Epidermal melanocyte (primary cell): ENCODE data around the gene ALG1.
"Not testable (repeated sequence)": the region's sequence is repeated elsewhere in the genome, so short reads cannot be mapped to it uniquely, and the experiment has no call there.

Experiments used
- DNase-seq: peaks from one replicate; pipeline ENCODE4 v3.0.0; 2011; ENCODE audit warnings: low spot score; ENCODE audit not compliant: insufficient read length

The ALG1 gene

DNA sequence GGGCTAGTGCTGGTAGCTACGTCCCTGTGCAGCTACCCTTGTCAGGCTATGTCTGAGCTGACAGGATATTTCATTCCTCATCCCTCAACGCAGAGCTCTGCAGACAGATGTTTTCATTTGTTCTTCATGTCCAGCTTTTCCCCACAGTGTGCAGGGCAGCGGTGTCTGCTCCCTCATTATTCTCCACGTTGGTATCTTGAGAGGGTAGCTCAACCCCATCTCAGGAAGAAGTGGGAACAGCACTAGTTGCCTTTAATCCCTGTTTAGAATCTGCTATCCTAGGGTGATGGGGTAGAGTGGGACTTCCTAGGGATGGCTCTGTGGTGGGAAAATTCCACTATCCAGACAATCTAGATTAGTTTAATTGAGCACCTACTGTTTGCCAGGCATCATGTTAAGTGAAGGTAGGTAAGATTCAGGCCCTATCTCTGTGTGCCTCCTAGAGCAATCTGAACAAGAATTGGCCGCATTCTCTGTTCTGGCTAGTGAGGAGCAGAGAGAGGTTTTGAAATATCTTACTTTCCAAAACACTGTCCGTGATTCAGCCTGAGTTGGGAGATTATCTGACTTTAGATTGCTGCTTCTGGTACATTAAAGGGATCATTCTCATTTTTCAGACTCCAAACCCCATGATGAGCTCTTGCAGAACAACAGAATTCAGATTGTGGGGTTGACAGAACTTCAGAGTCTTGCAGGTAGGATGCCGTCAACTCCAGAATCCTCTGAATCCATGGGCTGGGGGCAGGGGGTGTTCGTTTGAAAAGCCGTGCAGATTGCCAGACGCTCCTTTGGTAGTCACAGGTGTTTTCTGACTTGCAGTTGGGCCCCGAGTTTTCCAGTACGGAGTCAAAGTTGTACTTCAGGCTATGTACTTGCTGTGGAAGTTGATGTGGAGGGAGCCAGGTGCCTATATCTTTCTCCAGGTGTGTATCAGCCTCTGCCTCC lies 963 bp downstream of the ALG1 start:
- DNase-seq = no peak

DNA sequence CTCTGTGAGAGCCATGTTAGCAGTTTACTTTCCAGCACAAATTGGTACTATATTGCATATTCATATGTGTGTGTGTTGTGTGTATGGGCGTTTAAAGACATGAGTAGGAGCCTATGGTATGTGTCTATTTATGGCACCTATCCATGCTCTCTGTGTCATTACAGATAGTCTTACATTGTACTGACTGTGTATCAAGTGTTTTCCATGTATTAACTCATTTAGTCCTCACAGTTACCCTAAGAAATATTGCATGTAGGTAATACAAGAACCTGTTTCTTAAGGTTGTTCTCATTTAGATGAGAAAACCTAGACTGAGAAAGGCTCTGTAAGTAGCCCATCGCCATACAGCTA lies 1.6 kb downstream of the ALG1 start:
- DNase-seq = no peak

DNA sequence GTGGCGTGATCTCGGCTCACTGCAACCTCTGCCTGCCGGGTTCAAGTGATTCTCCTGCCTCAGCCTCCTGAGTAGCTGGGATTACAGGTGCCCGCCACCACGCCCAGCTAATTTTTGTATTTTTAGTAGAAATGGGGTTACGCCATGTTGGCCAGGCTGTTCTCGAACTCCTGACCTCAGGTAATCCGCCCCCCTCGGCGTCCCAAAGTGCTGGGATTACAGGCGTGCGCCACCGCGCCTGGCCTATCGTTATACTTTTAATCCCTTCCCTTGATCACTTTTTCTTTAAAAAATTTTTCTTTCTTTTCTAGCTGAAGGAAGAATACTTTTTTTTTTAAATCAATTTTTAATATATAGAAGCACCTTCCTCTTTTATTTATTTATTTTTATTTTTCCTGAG lies 2.1 kb downstream of the ALG1 start:
- not testable (repeated sequence) for DNase-seq

DNA sequence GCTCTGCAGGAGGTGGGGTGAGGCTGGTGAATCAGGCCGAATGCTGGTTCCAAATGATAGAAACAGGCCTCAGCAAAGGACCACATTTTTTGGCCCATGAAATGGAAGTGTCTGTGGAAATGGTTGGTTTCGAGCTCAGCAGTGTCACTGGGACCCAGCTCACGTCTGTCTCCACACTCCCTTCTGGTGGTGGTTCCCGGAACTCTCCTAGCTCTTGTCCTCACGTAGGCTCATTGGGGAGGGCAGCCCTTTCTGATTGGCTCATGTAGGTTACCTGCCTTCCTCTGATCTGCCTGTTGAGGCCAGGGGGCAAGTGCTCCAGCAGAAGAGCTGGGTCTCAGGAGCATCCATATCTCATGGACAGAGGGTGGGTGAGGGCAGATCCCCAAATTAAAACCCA lies 4.0 kb downstream of the ALG1 start:
- no peak for DNase-seq

DNA sequence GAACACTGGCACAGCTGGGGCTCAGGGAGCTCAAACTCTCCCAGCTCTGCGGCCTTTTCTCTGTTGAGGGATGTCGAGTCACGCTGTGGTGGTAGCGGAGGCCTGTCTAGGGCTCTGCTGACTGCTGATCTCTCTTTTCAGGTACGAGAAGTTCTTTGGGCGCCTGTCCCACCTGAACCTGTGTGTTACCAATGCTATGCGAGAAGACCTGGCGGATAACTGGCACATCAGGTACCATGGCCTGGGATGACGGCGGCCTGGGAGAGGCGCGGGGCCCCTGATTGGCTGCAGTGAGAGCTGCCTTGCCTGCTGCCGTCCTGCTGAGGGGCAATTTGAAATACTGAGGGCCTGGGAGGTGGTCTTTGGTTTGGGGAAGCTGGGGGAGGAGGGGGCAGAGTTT lies 5.7 kb downstream of the ALG1 start:
- no peak for DNase-seq

DNA sequence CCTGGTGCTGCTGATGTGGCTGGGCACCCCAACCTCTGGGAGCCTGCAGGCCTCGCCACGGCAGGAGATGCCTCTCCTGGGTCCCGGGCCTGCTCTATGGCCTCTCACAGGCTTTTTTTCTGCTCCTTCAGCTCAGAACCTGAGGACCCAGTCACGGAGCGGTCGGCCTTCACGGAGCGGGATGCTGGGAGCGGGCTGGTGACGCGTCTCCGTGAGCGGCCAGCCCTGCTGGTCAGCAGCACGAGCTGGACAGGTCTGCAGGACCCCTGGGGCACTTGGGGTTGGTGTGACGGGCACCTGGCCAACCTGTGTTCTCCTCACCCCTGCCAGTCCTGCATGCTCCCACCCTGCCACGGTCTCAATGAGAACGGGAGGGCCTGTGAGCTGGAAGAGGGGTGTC lies 7.0 kb downstream of the ALG1 start:
- DNase-seq = no peak

DNA sequence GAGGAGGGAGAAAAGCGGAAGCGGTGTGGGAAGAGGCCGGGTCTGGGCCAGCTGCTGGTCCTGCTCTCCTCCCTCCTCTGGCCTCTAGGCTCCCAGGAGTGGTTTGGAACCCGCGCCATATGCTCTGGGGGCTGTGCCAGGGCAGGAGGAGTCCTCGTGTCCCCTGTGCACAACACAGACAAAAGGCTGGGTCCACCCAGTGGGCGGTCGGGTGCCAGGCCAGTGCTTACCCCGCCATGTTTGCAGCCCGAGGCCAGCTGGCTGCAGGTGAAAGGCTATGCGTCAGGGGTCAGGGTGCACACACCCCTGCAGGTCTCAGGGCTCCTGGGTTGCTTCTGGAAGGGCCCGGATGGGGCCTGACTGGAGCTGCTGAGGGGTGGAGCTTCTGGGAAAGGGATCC lies 8.8 kb downstream of the ALG1 start:
- not testable (repeated sequence) for DNase-seq

DNA sequence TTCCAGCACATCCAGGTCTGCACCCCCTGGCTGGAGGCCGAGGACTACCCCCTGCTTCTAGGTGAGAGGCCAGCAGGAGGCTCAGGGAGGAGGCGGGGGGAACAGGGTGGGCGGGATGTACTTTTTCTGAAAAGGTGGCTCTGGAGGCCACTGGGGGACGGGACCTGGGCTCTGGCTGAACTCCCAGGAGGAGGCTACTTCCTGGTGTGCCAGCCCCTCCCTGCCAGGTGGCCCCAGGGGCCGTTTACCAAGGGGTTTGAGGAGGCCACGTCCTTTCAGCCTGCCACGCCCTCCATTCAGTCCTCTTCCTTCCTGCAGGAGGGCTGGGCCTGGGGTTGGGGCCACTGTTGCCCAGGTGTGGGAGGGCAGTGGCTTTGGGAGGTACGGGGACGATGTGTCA lies 9.4 kb downstream of the ALG1 start:
- not testable (repeated sequence) for DNase-seq

DNA sequence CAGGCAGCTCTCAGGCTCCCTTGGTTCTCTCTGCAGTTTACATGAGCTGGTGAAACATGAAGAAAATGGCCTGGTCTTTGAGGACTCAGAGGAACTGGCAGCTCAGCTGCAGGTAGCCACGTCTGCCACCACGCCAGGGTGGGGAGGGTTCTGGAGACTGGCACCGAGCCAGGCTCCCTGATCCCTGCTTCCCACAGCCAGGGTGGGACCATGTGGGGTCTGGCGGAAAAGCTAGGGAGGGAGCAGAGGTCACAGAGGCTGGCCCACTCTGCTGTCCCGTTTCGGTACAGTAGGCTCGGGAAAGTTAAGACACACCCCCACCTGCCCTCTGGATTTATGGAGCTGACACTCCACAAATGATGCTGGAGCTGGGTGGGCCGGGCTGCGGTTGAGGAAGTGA lies 12.0 kb downstream of the ALG1 start:
- DNase-seq = not testable (repeated sequence)

DNA sequence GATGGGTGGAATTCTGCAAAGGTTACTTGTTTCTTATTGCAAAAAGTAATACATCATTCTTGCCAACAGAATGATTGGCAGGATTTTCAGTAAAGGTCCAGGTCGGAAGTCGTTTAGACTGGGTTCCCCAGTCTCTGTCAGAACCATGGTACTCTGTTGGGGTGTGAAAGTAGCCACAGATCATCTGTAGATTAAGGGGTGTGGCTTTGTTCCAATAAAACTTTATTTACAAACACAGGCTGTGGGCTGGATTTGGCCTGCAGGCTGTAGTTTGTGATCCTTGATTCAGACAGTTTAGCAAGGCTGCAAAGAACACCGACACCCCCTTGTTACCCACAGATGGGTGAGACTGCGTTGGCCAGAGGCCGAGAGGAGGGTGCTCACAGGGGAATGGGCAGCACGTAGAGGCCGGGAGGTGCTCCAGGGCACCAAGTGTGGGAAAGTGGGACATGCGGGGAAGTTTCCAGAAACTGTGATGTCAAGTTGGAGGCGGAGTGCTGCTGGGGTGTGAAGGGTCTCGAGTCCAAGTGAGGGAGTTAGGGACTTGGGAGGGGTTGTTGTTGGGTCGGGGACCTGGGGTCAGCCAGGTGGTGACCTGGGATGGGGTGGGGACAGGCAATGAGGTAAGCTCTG lies 12.6 kb downstream of the ALG1 start:
- DNase-seq = not testable (repeated sequence)

DNA sequence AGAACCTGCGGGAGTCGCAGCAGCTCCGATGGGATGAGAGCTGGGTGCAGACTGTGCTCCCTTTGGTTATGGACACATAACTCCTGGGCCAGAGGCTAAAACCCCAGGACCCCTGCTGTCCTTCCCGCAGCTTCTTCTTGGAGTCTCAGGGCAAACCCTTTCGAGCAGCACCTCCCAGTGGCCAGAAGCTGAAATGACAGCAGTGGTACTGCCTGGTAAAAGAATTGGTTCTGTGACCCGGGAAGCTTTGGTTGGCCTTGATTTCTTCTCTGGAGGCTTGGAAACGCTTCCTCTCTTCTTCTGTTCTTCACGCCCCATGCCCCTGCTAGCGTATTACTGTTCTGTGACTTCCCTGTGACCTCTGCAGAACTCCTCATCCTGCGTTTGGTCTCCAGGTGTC lies 13.2 kb downstream of the ALG1 start:
- peak; percentile 33 for DNase-seq

DNA sequence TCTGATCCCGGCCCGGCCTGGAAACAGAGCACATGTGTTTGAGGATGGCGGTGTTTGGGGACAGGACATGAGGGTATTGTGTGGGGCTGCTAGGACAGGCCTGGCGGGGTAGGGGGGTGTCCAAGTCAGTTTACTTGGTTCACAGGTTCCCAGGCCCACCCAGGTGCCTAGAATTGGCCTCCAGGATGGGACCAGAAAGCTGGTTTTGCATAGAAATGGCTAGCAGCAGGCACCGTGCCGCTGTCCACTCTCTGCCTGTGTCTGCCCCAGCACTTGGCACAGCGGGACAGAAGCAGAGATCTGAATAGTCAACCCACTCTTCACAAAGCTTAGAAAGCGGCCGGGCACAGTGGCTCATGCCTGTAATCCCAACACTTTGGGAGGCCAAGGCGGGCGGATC lies 14.1 kb downstream of the ALG1 start:
- DNase-seq = not testable (repeated sequence)

DNA sequence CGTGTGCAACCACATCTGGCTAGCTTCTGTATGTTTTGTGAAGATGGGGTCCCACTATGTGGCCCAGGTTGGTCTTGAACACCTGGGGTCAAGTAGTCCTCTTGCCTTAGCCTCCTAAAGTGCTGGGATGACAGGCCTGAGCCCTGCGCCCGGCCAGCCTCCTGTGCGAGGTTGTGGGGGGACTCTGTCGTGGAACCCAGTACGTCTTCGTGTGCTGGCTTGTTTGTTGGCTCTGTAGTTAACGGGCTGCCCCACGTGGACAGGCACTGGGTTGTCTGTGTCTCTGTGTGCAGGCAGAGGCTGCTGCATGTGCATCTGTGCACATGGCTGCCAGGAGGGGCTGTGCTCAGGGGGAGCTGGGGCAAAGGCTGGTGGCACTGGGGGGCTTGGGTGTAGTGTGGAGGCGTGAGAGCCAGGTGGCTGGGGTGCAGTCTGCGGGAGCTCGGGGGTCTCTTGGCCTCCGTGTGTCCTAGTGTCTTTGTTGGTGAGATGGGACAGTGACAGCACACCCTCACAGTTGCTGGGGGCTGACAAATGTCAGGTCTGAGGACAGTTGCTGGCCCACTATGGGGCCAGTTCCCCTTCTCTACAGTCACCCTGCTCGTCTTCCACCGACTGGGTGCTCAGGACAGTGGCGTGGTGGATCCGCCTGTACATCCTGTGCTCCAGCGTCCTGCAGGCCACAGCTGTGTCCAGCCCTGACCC lies 16.6 kb downstream of the ALG1 start:
- not testable (repeated sequence) for DNase-seq

DNA sequence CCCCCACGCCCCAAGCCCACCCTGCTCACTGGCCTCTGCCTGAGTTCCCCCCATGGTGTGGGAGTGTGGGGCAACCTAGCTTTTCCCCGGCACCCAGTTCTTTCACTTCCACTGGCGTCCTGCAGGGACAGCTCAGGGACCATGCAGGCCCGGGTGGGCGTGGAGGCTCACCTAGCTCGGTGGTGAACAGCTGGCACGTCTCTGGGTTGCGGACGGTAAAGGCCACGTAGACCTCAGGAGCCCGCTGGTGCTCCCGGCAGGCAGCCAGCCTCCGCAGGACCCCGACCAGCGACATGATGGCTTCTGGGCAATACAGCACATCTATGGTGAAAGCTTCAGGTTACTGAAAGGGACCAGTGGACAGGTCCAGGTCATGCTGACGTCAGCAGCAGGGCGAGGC lies 17.3 kb downstream of the ALG1 start:
- not testable (repeated sequence) for DNase-seq

DNA sequence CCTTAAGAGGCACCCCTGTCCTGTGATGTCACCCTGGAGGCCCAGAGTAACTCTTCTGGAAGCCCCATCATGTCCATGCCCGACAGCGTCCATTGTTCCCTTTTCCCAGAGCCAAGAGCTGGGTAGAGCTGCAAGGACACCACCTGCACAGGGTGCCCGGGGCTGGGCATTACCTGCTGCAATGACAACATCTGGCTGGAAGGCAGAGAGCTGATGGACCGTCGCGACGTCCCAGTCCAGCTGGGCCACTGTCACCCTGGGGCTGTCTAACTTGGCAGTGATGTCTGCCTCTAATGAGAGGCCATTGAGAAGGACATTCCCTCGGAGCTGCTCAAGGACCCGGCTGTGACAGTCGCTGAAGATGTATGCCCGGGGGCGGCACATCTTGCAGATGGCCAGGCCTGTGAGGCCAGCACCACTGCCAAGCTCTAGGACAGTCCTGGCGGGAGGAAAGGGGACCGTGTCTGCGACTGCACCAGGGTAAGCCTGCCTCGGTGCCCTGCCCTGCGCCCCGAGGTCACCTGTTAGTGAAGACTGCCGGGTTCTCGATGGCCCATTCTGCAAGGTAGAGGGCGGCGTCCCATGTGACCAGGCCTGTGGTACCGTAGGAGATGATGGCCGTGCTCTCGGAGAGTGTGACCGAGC lies 18.4 kb downstream of the ALG1 start:
- DNase-seq = not testable (repeated sequence)

DNA sequence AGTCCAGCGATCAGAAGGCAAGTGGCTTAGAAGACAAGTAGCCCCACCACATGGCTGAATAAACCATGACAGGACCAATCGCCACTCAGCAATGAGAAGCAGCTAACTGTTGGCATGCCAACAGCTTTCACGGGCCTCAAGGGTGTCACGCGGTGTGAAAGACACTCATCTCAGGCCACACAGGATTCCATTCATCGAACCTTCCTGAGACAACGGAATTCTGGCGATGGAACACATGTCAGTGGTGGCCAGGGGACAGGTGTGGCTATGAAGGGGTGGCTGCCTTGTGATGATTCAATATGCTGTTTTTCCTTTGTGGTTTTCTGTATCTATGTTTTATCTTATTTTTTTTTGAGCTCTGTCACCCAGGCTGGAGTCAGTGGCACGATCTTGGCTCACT lies 18.9 kb downstream of the ALG1 start:
- not testable (repeated sequence) for DNase-seq

DNA sequence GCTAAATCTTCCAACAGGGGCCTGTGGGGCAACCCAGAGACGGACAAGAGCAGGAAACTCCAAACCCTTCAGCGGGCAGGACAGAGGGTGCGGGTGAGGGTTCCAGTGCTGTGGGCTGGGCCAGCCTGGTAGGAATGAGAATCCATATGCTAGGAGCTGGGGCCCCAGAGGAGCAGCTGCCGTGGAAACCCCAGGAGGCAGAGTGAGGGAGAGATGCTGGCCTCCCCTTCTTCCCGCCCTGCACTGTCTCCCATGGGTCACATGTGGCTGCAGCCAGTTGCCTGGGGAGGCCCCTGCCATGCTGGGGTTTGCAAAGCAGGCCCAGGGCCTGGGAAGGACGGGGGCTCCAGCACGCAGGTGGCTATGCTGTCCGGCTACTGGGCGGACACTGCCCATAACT lies 21.4 kb downstream of the ALG1 start:
- not testable (repeated sequence) for DNase-seq

DNA sequence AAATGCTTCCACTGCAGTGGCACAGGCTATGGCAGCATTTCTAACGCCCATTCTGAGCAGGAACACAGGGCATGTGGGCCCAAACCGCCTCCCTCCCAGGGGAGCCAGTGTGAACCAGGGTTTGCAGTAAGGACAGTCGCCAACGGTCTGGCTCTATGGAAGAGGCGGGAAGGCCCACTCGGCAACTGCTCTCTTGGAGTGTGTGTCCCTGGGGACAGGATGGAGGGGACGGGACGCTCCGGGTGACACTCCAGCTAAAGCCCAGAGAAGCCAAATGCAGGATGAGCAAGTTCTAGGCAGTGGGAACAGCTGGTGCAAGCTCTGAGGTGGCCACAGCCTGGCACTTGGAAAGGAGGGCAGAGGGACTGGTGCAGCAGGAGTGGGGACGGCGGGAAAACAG lies 22.1 kb downstream of the ALG1 start:
- DNase-seq = not testable (repeated sequence)

DNA sequence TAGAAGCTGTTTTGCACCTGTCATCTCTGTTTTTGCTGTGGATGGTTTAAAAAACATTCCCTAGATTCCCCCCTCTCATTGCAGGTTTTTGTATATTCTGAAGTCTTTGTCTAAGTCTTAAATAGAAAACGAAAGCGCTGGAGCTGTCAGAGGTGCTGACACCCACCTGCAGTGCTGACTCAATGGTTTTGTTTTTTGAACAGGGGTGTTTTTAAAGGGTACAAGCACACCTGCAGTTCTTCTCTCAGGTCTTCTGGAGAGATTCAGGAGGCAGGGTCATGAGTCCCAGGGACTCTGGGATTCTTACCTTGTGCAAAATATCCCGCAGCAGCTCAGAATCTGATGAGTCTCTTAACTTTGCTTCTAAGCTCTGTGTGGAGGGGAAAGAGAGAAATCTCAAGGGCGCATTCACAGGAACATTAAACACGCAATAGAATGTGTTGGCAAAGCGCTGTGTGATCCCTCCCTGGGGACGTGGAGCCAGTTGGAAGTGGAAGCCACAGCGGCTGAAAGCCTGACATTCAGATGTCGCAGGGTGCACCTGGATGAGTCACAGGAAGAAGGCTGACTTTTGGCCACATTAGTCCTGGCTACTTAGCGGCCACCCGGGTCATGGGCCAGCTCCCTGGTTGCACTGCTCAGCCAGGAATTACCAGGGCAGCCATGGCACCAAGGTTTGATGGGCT lies 23.6 kb downstream of the ALG1 start:
- not testable (repeated sequence) for DNase-seq

DNA sequence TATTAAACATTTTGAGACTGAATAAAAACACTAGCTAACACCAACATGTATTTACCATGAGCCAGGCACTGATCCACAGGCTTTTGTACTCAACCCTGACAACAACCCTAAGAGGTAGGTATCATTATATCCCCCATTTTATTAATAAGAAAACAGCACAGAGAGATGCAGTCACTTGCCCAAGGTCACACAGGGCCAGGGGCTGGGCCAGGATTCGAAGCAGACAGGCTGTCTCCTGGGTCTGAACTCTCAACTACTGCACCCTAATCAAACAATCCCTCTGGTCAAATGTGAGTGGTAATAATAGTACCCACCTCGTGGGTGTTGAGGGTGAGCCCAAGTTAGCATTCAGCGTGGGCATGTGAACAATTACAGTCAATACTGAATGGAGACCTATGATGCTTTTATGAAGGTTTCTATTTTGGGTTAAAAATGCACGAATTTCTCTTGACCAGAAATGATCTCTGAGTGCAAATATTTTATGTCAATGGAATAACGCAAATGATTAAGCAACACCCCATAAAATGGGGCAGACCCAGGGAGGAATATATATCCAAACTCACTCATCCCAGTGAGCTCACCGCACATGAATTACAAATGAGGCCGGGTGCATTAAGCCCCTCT lies 24.9 kb downstream of the ALG1 start:
- DNase-seq = not testable (repeated sequence)

DNA sequence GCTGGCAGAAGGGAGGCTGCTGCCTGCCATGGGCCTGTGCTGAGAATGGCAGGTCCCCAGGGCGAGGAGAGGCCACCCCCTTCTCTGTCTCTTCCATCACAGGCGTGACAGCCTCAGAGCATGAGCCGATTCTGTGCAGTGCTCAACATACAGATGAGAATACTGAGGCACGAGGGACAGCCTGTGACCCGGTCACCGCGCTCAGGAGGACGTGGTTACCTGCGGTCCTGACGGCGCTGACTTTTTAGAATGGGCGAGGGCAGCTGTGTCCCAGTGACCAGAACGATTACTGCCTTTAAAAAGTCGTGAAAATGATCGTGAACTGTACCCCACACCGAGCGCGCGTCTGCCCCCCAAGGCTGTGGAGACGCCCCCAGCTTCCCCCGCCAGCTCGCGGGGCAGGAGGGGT lies 25.4 kb downstream of the ALG1 start:
- not testable (repeated sequence) for DNase-seq
